CD4-positive, alpha-beta T cell treated with Interleukin-4 for 4 hours (primary cell): Measurements from ENCODE around the gene ACLY.

ENCODE experiments used
- DNase-seq: peaks from one replicate; pipeline ENCODE4 v3.0.0-alpha.2; 2020

ACLY gene

DNA sequence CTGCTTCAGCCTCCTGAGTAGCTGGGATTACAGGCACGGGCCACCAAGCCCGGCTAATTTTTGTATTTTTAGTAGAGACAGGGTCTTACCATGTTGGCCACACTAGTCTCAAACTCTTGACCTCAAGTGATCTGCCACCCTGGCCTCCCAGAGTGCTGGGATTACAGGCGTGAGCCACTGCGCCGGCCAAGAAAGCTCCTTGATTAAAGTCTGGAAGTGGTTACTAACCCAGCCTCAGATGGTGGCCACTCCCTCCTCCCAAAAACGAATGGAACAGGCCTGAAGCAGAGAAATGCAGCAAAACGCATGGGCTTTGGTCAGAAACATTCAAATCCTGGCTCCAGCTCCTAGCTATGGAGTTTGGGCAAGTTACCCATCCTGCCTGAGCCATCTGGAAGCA lies 94.7 kb downstream of the ACLY start:
- no peak for DNase-seq

DNA sequence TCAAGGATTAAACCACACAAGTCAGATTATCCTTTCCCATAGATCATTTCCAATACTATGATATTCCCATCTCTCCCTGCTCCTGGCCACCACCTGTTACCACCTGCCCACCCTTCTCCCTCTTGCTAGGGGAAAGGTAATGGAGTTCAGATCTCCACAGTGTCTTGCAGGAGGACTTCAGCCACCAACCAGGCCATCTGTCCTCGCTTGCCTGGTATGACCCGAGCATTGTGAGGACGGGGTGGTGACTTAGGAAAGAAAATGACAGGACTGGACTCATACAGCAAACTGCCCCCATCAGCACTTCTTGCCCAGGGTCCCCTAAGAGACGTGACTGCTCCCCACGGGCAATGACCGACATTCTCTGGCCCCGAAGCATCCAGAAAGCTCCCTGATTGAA lies 95.2 kb downstream of the ACLY start:
- DNase-seq, result no peak

DNA sequence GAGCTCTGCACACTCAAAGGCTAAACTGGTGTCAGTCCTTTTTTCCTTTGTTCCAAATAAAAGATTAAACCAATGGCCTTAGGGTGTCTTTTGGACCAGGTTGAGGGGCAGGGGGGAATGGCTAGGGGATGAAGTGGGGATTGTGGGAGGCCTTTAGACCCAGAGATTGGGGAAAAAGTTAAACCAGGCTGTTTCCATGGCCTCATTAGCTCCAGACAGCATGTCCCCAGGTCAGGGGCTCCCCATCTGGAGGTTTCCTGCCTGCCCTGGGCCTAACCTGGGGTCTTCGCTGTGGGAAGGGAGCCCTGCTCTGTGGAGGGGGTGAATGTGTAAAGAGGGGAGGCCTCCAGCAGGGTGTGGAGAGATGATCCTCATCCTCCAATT lies 95.6 kb downstream of the ACLY start:
- no peak for DNase-seq

DNA sequence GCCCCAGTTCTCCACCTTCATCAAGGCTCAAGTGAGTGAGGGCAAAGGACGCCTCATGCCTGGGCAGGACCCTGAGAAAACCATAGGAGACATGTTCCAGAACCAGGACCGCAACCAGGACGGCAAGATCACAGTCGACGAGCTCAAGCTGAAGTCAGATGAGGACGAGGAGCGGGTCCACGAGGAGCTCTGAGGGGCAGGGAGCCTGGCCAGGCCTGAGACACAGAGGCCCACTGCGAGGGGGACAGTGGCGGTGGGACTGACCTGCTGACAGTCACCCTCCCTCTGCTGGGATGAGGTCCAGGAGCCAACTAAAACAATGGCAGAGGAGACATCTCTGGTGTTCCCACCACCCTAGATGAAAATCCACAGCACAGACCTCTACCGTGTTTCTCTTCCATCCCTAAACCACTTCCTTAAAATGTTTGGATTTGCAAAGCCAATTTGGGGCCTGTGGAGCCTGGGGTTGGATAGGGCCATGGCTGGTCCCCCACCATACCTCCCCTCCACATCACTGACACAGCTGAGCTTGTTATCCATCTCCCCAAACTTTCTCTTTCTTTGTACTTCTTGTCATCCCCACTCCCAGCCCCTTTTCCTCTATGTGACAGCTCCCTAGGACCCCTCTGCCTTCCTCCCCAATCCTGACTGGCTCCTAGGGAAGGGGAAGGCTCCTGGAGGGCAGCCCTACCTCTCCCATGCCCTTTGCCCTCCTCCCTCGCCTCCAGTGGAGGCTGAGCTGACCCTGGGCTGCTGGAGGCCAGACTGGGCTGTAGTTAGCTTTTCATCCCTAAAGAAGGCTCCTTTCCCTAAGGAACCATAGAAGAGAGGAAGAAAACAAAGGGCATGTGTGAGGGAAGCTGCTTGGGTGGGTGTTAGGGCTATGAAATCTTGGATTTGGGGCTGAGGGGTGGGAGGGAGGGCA lies 96.3 kb downstream of the ACLY start:
- no peak for DNase-seq

DNA sequence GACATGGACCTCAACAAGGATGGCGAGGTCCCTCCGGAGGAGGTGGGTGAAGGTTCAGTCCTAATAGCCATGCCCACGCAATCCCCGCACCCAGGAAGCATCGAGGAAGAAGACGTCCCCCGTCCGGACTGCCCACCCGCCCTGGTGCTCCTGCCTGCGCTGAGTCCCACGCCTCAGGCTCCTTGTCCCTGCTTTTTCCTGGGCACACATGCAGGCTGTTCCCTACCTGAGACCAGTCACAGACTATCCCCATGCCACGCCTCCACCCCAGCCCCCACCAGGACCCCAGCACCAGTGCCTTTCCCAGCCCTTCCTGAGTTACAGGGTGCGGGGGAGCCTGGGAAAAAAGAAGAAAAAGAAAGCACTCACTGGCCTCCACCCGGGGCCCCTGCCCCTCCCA lies 97.0 kb downstream of the ACLY start:
- DNase-seq, result no peak

DNA sequence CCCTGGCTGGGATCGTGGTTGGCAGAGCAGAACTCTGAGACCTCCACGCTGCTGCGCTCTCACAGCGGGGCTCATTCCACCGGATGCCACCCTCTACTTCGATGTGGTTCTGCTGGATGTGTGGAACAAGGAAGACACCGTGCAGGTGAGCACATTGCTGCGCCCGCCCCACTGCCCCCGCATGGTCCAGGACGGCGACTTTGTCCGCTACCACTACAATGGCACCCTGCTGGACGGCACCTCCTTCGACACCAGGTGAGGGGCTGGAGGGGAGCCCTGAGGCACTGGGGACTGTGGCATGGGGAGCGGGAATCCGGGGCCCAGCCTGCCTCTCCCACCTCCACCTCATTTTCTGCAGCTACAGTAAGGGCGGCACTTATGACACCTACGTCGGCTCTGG lies 100.7 kb downstream of the ACLY start:
- no peak for DNase-seq
